PFSK-1 (cell line): ENCODE measurements around the gene ZDHHC5.

Source experiments
- FOXP2 ChIP-seq: optimal IDR thresholded peaks from 2 replicates; pipeline ENCODE3; 2011; ENCODE audit warnings: borderline replicate concordance, control low read depth, inconsistent platforms; ENCODE audit not compliant: insufficient read depth; ENCODE audit errors: extremely low read length, extremely low read depth
- POLR2AphosphoS5 ChIP-seq: IDR thresholded peaks from 2 replicates; pipeline ENCODE4 v1.6.1; 2012; ENCODE audit warnings: low read depth, mild to moderate bottlenecking, control low read depth, low read length, moderate library complexity
- REST ChIP-seq, 2 experiments: IDR thresholded peaks; 2 replicates each; pipeline versions ENCODE4 v1.6.1 to v1.8.0; 2011 to 2012; ENCODE audit warnings: low read depth in 2 of 2, low read length in 2 of 2, control low read depth in 1 of 2, inconsistent platforms in 1 of 2, mild to moderate bottlenecking in 1 of 2, moderate library complexity in 1 of 2; ENCODE audit not compliant: insufficient read depth in 1 of 2
- SIN3A ChIP-seq: IDR thresholded peaks from 2 replicates; pipeline ENCODE4 v1.6.1; 2012; ENCODE audit warnings: mild to moderate bottlenecking, low read length, moderate library complexity, borderline replicate concordance; ENCODE audit not compliant: insufficient read depth
- TAF1 ChIP-seq: IDR thresholded peaks from 2 replicates; pipeline ENCODE4 v1.6.1; 2012; ENCODE audit warnings: low read length, control low read depth, borderline replicate concordance; ENCODE audit not compliant: insufficient read depth

GRCh38 chr11:57657194-57658022, 10.5 kb upstream of the ZDHHC5 start, which contains the start of gene CLP1:
- peak; percentile 84 for TF ChIP-seq POLR2AphosphoS5
- TF ChIP-seq TAF1, result peak; percentile 74; the same call in 1 of the 2 replicates
- TF ChIP-seq REST (IDR thresholded peaks at IDR 0.05; ENCODE audit: insufficient read depth in 1 of 2, low read depth in 2 of 2, low read length in 2 of 2), result 0 out of 4 replicates have a peak, but pooled peaks of 1 of the 2 experiments have one; percentile 14
- TF ChIP-seq FOXP2, result peak; percentile 98
- TF ChIP-seq SIN3A, result peak; percentile 89; the same call in 1 of the 2 replicates
